HG03103 (cell line): ENCODE measurements around the gene RBBP8NL.

Experiments used
- ATAC-seq: cut with Tn5 transposase; IDR thresholded peaks from one replicate; pipeline ENCODE4 v1.9.1; 2021; ENCODE audit warnings: low read depth; ENCODE audit not compliant: unreplicated experiment

The RBBP8NL gene

DNA sequence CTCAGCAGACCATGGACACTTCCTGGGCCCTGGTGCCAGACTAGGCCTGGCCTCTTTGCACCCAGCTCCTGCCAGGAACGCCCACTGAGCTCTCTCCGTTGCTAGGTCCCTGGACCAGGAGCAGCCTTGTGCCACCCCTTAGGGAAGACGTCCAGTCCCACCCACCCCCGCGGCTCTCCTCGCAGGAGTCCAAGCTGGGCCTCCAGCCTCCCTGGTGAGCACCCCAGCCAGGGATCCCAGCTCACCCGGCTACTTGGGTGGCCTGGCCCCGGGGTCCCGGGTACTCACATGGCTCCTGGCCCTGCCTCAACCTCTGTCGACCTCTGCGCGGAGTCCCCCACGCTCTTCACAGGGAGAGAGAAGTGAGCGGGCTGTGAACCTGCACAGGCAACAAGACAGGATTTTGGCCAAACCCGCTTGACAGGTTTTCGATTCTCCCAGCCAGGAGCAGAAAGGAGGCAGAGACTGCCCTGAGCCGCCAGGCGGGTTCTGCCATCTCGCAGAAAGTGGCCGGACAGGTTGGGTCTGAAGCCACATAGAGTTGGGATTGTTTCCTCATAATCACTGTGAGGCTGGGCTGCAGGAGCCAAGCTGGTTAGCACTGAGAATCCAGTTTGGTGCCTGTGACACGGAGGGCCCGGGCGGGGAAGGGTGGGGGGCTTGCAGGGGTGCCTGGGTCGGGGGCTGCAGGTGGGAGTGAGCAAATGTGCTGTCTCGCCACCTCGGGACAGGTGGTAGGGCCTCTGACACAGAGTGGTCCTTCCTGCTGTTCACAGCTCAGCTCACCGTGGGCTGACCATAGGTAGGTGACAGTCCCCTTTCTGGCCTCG is at the start of gene RBBP8NL:
TSS of gene RBBP8NL (minus strand) at position 368 of the 830 bp plus-strand sequence. CDS start 7,892 bp downstream, outside the sequence.
- ATAC-seq: no peak

GRCh38 chr20:62476056-62476838 is 48.9 kb upstream of the RBBP8NL start:
- ATAC-seq: no peak

DNA sequence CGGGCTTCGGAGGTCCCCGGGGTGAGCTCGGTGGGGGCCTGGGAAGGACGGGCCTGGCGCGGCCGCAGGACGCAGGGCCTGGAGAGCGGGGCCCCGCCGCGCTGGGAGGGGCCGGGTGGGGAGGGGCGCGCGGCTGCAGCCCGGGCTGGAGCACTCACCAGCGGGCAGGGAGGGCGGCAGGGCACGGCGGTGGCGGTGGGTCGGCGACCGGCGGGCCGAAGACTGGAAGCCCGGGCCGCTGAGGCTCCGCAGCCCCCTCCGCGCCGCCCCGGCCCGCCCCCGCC is 48.4 kb upstream of the RBBP8NL start, which contains the start of gene GATA5:
TSS of gene GATA5 (minus strand) at position 224 of the 284 bp plus-strand sequence. CDS start 474 bp downstream, outside the sequence.
- ATAC-seq: no peak

DNA sequence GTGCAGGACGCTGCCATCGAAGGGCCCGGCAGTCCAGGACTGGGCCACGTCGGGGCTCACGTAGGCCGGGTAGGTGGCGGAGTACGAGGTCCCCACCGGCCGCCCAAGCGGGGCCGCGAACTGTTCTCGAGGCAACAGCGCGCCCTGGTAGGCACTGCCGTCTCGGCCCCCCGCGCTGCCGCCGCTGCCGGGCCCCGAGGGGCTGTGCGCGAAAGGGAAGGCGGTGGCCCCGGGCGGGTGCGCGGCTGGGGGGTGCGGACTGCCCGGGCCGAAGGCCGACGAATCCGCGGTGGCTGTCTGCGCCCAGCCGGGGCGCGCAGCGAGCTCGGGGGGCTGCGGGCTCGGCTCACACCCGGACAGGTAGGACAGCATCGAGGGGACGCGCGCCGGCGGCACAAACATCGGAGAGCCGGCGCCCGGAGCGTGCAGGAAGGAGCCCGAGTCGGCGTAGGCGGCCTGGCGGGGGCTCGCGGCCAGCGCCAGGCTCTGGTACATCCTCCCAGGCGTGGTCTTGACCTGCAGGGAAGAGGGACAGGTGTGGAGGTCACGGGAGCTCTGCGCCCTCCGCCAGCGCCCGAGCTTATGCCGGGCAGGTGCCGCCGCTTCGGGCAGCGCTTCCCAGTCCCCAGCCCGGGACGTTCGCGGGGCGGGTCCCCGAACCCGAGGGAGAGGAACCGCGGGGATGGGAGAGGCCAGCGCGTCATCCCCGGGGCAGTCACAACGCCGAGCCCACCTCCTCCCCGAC is 47.9 kb upstream of the RBBP8NL start:
- ATAC-seq: no peak

DNA sequence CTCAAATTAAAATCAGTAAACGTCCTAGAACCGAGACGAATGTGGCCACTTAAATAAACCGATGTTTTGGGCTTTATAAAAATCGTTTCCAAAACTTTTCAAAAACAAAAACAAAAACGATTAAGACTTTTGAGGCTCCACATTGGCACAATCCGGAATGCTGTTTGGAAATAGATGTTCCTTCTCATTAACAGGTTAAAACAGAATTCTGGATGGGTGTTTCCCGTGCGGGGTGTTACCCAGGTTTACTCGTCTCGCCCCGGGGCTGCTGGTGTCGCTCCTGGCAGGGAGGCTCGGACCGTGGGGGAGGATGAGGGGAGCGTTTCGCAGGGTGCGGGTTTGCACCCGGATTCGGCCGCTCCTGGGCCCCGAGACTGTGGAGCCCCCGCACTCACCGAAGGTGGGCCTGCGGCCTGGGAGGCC is 47.3 kb upstream of the RBBP8NL start:
- no peak for ATAC-seq

DNA sequence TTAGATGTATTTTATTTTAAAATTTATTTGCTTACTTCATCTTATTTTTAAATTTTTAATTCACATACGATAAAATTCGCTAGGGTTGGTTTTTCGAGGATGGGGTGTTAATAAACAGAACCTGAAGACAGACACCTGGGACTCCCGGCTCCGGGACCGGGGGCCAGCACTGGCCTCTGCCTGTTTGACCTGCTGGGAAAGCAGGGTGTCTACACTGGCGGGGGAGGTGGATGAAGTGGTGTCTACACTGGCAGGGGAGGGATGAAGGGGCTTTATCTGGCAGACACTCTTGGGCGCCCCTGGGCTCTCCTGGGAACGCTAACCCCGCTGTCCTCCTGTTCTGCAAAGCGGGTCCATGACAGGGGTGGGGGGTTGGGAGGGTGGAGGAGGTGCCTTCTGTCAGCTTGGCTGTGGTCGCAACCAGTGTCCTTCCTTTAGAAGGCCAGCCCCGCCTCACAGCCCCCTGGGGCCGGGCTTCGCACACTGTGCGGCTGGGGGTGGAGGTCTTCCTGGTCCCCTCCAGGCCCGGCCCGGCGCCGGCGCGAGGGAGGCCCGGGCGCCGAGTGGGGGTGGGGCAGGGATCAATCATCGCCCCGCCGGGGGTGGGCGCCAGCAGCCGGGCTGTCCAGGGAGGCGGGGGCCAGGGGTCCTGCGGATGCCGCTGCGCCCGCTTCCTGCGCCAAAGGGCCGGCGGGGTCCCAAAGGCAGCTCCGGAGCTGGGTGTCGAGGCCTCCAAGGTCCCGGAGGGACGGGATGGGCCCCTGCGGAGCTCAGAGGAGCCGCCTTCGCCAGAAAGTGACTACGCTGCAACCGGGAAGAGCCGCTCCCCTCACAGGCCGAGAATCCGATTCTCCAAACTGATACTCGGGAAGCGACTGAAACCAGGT is 46.6 kb upstream of the RBBP8NL start:
- ATAC-seq: no peak

GRCh38 chr20:62472941-62473585 is 45.7 kb upstream of the RBBP8NL start:
- ATAC-seq: no peak

DNA sequence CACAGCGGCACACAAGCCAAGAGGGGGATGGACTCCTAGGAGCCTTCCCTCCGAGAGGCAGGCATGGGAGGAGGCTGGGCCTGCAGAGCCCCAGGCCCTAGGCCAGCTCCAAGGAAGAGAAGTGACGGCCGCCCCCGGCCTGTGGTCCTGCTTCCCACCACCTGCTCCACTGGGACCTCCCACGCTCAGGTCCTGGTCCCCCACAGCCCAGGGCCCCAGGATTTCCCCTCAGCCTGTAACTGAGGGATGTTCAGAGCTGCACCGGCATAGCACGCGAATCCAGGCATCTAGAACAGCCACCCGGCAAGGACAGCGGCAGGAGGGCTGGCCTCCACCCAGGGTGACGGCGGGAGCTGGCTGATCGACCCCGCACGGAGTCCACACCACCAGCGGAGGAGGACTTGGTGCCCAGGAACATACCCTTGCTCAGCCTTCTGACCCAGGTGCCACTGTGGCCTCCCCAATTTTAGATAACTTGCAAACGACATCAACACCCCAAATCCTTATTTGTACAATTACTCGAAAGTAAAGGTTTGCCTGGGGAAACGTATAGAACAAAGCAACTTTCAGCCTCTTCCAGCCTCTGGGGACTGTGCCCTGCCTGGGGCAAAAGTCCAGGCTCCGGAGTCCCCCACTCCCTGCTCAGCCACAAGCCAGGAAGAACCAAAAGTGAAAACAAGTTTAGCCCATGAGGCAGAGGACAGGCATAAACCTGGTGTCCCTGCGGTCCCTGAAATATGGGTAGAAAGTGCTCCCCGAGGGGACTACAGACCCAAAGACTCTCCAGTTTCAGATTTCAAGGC is 45.0 kb upstream of the RBBP8NL start:
- ATAC-seq: no peak

DNA sequence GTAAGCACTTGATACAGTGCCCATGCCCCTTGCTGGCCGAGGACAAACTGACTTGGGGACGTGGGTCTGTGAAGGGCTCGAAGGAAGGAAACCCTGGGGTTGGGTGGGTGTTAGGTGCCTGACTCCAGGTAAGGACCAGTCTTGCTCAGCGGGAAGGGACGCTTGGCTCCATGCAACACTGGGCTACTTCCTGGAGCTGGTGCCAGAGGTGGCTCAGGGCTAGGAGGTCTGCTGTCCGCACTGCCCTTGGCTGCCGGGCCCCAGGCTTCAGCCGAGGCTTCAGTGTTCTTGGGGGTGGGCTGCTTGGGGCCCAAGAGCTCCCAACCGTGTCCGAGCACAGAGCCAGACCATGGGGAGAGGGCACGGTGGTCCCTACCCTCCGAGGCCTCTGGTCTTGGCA is 43.1 kb upstream of the RBBP8NL start:
- no peak for ATAC-seq

GRCh38 chr20:62470001-62470400 is 42.7 kb upstream of the RBBP8NL start:
- no peak for ATAC-seq

GRCh38 chr20:62469352-62469751 is 42.0 kb upstream of the RBBP8NL start:
- no peak for ATAC-seq

DNA sequence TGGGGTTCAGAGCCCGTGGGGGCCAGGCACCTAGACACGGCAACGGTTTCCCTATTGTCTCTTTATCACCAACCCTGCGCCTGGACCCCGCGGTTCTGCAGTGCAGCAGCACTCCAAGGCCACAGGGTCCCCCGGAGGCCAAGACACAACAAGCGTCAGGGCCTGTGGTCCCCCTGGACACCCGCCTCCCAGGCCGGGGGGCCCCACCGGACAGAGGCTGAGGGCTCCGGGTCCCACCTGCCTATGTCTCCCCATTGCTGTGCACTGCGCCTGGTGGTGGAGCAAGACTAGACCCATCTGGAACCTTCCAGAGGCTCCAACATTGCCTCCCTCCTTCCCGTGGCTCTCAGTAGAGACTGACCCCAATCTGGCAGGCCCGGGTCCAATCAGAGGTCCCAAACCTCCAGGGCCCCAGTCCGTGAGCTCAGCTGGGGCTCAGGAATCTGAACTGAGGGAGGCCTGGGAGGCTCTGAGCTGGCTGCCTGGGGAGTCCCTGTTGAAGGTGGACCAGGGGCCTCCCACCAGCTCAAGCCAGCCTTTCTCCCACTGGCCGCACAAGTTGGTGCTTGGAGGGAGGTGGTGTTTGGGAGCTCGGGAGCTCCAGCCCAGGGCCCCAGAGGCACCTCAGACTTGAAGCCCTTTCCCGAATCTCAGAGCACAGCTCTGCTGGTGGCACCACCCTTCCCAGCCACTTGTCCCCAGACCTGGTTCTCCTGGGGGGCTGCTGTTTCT is 39.6 kb upstream of the RBBP8NL start:
- ATAC-seq: no peak

GRCh38 chr20:62466072-62466760 is 38.9 kb upstream of the RBBP8NL start:
- ATAC-seq: no peak

DNA sequence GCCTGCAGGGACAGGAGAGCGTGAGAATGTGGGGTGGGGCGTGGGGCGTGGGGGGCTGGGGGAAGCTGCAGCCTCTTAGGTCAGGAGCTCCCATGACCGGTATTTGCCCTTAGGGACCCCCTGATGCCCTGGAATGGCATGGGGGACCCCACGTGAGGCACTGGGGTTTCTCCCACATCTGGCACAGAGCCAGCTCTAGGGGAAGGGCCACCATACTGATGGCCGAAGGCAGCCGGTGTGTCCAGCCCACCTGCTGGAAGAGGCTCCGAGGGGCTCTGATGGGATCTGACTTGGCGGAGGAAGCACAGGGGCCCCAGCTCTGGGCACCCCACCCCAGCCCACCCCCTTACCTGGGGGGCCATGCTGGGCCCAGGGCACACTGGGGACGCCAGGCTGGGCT is 37.7 kb upstream of the RBBP8NL start:
- ATAC-seq: no peak

DNA sequence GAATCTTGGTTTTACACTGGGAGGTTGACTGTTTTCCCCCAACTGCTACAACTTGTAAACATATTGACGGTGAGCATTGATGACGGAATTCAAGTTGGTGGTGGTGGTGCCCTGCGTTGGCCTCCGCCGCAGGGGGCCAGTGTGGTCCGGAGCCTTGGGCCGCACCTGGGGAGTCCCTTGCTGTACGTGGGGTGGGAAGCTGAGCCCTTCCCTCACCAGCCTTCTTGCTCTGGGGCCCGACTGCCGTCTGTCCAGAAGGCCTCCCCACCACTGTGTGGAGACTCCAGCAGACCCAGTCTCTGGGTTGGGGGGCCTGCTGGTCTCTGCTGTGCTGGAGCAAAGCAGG is 37.1 kb upstream of the RBBP8NL start:
- no peak for ATAC-seq

DNA sequence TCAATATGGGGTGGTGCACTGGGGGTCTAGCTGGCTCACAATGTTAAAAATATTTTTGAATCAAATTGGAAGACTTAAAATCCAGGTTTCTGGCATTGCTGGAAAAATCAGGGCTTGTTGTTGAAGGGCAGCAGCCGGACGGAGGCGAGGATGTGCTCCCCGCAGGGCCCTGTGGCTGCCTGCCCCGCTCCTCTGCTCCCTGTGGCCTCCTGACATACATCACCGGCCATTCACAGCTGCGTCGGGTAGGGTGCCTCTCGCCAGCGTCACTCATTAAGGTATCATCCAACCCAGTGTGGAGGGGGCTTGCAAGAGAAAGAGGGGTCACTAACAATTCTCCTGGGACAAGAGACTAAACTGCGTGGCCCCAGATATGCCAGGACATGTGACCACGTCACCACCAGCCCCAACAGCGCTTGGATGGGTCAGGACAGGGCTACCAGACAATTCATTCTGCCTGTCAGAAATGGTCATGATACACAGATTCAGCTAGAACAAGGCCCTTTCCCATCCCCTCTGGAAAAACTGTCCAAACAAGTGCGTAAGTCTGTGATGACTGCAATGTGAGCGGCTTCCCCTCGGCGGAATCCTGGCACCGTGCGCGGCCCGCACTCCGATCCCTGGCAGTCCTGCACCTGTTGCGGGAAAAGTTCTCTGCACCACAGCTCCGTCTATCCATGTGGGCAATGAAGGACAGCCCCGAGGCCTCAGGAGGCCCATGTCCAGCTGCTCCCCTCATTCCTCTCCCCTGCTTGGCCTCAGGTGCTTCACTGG is 36.5 kb upstream of the RBBP8NL start:
- ATAC-seq: no peak

DNA sequence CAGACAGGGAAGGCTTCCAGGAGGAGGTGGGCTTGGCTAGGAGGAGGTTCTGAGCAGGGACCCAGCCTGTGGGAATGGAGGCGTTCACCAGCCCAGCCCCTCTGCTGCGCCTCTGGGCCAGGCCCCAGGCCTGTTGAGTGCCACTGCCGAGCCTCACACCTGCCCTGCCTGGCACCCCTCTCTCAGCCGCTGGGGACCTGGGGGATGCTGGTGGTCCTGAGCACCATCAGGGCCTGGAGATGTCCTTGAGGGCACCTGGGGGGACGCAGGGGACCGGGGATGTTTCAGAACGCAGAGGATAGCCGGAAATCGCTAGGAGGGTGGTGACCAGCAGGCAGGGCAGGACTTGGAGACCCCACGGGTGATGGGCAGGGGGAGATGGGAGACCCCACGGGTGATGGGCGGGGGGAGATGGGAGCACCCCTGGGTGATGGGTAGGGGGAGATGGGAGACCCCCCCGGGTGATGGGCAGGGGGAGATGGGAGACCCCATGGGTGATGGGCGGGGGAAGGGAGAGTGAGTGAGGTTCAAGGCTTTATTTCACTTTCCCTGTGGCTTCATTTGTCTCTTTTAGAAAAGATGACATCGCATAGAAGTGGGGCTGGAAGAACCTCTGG is 35.7 kb upstream of the RBBP8NL start:
- no peak for ATAC-seq
